ENCODE data around the gene MPLKIP.
"Not testable (repeated sequence)": the region's sequence is repeated elsewhere in the genome, so short reads cannot be mapped to it uniquely, and the experiment has no call there.

GRCh38 chr7:40122100-40122939, 12.1 kb downstream of the MPLKIP start:
- TF ChIP-seq, protein P1, sequence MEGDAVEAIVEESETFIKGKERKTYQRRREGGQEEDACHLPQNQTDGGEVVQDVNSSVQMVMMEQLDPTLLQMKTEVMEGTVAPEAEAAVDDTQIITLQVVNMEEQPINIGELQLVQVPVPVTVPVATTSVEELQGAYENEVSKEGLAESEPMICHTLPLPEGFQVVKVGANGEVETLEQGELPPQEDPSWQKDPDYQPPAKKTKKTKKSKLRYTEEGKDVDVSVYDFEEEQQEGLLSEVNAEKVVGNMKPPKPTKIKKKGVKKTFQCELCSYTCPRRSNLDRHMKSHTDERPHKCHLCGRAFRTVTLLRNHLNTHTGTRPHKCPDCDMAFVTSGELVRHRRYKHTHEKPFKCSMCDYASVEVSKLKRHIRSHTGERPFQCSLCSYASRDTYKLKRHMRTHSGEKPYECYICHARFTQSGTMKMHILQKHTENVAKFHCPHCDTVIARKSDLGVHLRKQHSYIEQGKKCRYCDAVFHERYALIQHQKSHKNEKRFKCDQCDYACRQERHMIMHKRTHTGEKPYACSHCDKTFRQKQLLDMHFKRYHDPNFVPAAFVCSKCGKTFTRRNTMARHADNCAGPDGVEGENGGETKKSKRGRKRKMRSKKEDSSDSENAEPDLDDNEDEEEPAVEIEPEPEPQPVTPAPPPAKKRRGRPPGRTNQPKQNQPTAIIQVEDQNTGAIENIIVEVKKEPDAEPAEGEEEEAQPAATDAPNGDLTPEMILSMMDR (IDR thresholded peaks at IDR 0.05; ENCODE audit: borderline replicate concordance, extremely low read depth, low read length, poor library complexity, severe bottlenecking): not testable (repeated sequence)
- TF ChIP-seq EZH2 (IDR thresholded peaks at IDR 0.05; ENCODE audit: borderline replicate concordance, low read depth, low read length, severe bottlenecking): not testable (repeated sequence)

Measured in DND-41 (cell line).